Suprapubic skin (tissue), 4 donors: ENCODE data around the gene TRAF3. TPM values are rescaled to one million over a fixed set of nuclear protein-coding genes. Genes with fewer than 3 reads are reported as not detected.
A peak's percentile ranks its signal among the peaks of the same experiment; 100 is the strongest.
"Not testable (repeated sequence)": the region's sequence is repeated elsewhere in the genome, so short reads cannot be mapped to it uniquely, and the experiment has no call there.

Experiments
- DNase-seq, 2 donors: peaks; one replicate each; pipeline ENCODE4 v3.0.0-alpha.2; 2019; ENCODE audit warnings: low spot score in 2 of 2
- H3K27ac ChIP-seq: fragments of 200-600 bp; sonication (generic); one replicate; pipeline ENCODE4 v1.5.1; 2019
- H3K27me3 ChIP-seq: fragments of 200-600 bp; sonication (generic); one replicate; pipeline ENCODE4 v1.5.1; 2019
- H3K36me3 ChIP-seq: fragments of 200-600 bp; sonication (generic); one replicate; pipeline ENCODE4 v1.5.1; 2019
- H3K4me1 ChIP-seq: fragments of 200-600 bp; sonication (generic); one replicate; pipeline ENCODE4 v1.5.1; 2019
- H3K4me3 ChIP-seq: fragments of 200-600 bp; sonication (generic); one replicate; pipeline ENCODE4 v1.5.1; 2019; ENCODE audit warnings: mild to moderate bottlenecking
- H3K9me3 ChIP-seq: fragments of 200-600 bp; sonication (generic); one replicate; pipeline ENCODE4 v1.5.1; 2019
- EP300 ChIP-seq: sonication (generic); formaldehyde crosslinking; IDR thresholded peaks from one replicate; pipeline ENCODE4 v1.6.1; 2017; ENCODE audit warnings: antibody characterized with exemption
- POLR2A ChIP-seq, 2 donors: fragments of 450-650 bp; IDR thresholded peaks; one replicate each; pipeline ENCODE4 v1.6.1; 2017; ENCODE audit warnings: antibody characterized with exemption in 2 of 2, mild to moderate bottlenecking in 2 of 2, moderate library complexity in 2 of 2
- POLR2AphosphoS5 ChIP-seq, 3 donors: sonication (generic); formaldehyde crosslinking; IDR thresholded peaks; one replicate each; pipeline ENCODE4 v1.6.1; 2017; ENCODE audit warnings: antibody characterized with exemption in 3 of 3
- WGBS: methylation state at CpG from one replicate; pipeline ENCODE4 v1.1.5; 2018; 5-methylcytosine and 5-hydroxymethylcytosine counted together
- total RNA-seq, 4 donors: library from RNA; depleted of rRNA; stranded (reverse); fragments of >200 nt; gene quantifications; one replicate each; pipeline ENCODE4 v1.1.0, GENCODE V29; 2016
- TF ChIP-seq, protein P1 (sequence below), 2 donors: fragments of 200-600 bp in 1 of 2; fragments of 450-650 bp in 1 of 2; sonication (generic) in 1 of 2; IDR thresholded peaks; one replicate each; pipeline ENCODE4 v1.5.1; 2016 to 2019; ENCODE audit warnings: antibody characterized with exemption in 2 of 2, mild to moderate bottlenecking in 1 of 2, moderate library complexity in 1 of 2

Gene TRAF3
- total RNA-seq, 4 donors from 2014 or later = 8.7 to 22.8 (median 14.2) TPM

- no peak for DNase-seq
- Histone ChIP-seq H3K9me3 (no peaks in the 10 kb centered on the region), H3K27me3 (no peaks in the 10 kb centered on the region), H3K4me3 (no peak overlapping the region), H3K27ac (no peak overlapping the region), H3K36me3 (no peaks in the 10 kb centered on the region), H3K4me1 (peaks cover 7% of the 10 kb centered on the region)
- WGBS = 63% methylated on average over 11 of the region's 11 CpGs
- no peak for TF ChIP-seq POLR2AphosphoS5 (IDR thresholded peaks at IDR 0.05)
- TF ChIP-seq EP300 = no peak
- TF ChIP-seq, protein P1, sequence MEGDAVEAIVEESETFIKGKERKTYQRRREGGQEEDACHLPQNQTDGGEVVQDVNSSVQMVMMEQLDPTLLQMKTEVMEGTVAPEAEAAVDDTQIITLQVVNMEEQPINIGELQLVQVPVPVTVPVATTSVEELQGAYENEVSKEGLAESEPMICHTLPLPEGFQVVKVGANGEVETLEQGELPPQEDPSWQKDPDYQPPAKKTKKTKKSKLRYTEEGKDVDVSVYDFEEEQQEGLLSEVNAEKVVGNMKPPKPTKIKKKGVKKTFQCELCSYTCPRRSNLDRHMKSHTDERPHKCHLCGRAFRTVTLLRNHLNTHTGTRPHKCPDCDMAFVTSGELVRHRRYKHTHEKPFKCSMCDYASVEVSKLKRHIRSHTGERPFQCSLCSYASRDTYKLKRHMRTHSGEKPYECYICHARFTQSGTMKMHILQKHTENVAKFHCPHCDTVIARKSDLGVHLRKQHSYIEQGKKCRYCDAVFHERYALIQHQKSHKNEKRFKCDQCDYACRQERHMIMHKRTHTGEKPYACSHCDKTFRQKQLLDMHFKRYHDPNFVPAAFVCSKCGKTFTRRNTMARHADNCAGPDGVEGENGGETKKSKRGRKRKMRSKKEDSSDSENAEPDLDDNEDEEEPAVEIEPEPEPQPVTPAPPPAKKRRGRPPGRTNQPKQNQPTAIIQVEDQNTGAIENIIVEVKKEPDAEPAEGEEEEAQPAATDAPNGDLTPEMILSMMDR (IDR thresholded peaks at IDR 0.05) = no peak
- TF ChIP-seq POLR2A (IDR thresholded peaks at IDR 0.05) = no peak
Measured at GRCh38 chr14:102764220-102764671, 13.0 kb upstream of the TRAF3 start.

DNA sequence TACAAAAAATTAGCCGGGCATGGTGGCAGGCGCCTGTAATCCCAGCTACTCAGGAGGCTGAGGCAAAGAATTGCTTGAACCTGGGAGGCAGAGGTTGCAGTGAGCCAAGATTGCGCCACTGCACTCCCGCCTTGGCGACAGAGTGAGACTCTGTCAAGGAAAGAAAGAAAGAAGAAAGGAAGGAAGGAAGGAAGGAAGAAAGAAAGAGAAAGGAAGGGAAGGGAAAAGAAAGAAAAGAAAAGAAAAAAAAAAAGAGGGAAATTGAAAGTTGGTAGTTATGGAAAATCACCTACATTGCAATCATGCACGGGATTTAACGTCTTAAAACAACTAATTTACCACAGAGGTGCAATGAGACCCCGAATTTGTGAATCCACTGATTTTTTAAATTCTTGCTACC lies 11.5 kb upstream of the TRAF3 start:
- not testable (repeated sequence) for DNase-seq, H3K36me3 ChIP-seq, H3K9me3 ChIP-seq, H3K27me3 ChIP-seq, H3K4me1 ChIP-seq, H3K27ac ChIP-seq, H3K4me3 ChIP-seq
- WGBS = 82% methylated on average over 7 of the region's 8 CpGs

- Histone ChIP-seq H3K36me3 (no peaks in the 10 kb centered on the region), H3K4me1 (no peaks in the 10 kb centered on the region), H3K27ac (no peak overlapping the region), H3K27me3 (no peaks in the 10 kb centered on the region), H3K4me3 (no peak overlapping the region), H3K9me3 (no peaks in the 10 kb centered on the region)
- TF ChIP-seq EP300 = no peak
- TF ChIP-seq POLR2A (IDR thresholded peaks at IDR 0.05) = no peak
- TF ChIP-seq POLR2AphosphoS5 (IDR thresholded peaks at IDR 0.05) = no peak
- TF ChIP-seq, protein P1 (IDR thresholded peaks at IDR 0.05) = no peak
- no peak for DNase-seq
- 86% methylated on average over 19 of the region's 19 CpGs for WGBS
Measured at GRCh38 chr14:102768223-102769048, 8.8 kb upstream of the TRAF3 start.

GRCh38 chr14:102769049-102769327 lies 8.3 kb upstream of the TRAF3 start:
- Histone ChIP-seq H3K9me3 (no peaks in the 10 kb centered on the region), H3K27me3 (no peaks in the 10 kb centered on the region), H3K27ac (no peak overlapping the region), H3K4me1 (no peaks in the 10 kb centered on the region), H3K4me3 (no peak overlapping the region), H3K36me3 (no peaks in the 10 kb centered on the region)
- TF ChIP-seq POLR2AphosphoS5 (IDR thresholded peaks at IDR 0.05) (no peak), POLR2A (IDR thresholded peaks at IDR 0.05) (no peak), EP300 (no peak)
- TF ChIP-seq, protein P1 (IDR thresholded peaks at IDR 0.05) = no peak
- no peak for DNase-seq
- WGBS = 97% methylated on average over 4 of the region's 4 CpGs

DNA sequence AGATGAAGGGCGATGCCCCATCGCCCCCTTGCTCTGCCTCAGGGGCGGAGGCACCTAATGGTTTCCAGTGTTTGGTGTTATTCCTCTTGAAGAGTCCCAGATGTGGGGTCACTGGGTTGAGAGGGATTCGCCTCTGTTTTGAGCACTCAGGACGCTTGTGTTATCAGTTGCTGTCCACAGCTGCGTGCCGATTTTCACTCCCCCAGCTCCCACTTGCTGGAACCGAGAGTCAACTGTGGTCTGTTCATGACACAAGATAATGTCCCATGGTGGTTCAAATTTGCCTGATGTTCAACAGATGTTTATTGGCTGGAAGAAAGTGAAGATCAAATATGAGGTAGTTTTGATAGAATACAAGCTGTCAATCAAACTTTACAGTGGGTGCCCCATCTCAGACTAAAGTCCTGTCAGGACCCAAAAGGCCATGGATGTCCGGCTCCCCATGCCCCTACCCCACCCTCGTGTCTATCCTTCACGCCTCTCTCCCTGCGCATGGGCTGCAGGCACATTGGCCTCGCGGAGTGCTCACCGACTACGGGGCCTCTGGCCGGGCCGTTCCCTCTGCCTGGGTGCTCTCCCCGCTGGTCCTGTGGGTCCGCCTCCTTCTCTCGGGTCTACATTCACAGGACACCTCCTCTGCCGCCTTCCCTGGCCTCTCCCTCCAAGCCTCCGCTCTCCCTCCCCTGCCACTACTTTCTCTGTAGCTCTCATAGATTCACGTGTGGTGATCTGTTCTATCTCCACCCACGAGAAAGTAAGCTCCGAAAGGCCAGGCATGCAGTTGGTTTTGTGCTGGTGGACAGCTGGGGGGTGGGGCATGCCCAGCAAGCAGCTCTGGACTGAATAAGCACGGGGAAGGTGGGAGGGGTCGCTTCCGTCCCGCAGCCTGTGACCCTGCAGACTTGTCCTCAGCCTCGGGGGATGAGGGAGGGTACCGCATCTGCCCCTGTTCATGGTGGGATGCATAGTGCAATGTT lies 6.8 kb upstream of the TRAF3 start:
- 82% methylated on average over 31 of the region's 32 CpGs for WGBS
- no peaks in the 10 kb centered on the region for H3K4me1 ChIP-seq
- no peaks in the 10 kb centered on the region for H3K9me3 ChIP-seq
- H3K4me3 ChIP-seq = no peak overlapping the region
- H3K27ac ChIP-seq = no peak overlapping the region
- no peaks in the 10 kb centered on the region for H3K27me3 ChIP-seq
- DNase-seq = peak in 1 of 2 donors; percentile 21
- TF ChIP-seq, protein P1 (IDR thresholded peaks at IDR 0.05) = no peak
- no peak for TF ChIP-seq EP300
- TF ChIP-seq POLR2A (IDR thresholded peaks at IDR 0.05) = no peak
- TF ChIP-seq POLR2AphosphoS5 (IDR thresholded peaks at IDR 0.05) = no peak
- no peaks in the 10 kb centered on the region for H3K36me3 ChIP-seq
